SK-N-MC (cell line): Measurements from ENCODE around the gene GUCD1.

Experiments used
- EZH2 ChIP-seq: fragments of 200-600 bp; sonication (generic); IDR thresholded peaks from one replicate; pipeline ENCODE4 v1.6.1; 2017; ENCODE audit warnings: antibody characterized with exemption
- POLR2AphosphoS5 ChIP-seq: IDR thresholded peaks from 2 replicates; pipeline ENCODE4 v1.6.1; 2012; ENCODE audit warnings: mild to moderate bottlenecking, low read depth, low read length, borderline replicate concordance

GRCh38 chr22:24502034-24502433 is 52.9 kb downstream of the GUCD1 start:
- TF ChIP-seq EZH2: no peak
- no peak for TF ChIP-seq POLR2AphosphoS5
